T-helper 22 cell (primary cell): ENCODE results near the gene OR14I1.
"Not testable (repeated sequence)": the region's sequence is repeated elsewhere in the genome, so short reads cannot be mapped to it uniquely, and the experiment has no call there.

Experiments
- DNase-seq: peaks from one replicate; pipeline ENCODE4 v3.0.0-alpha.2; 2020; ENCODE audit warnings: low read depth

The OR14I1 gene

GRCh38 chr1:248686815-248687214 is 15.8 kb downstream of the OR14I1 start:
- DNase-seq: no peak

- no peak for DNase-seq
These were observed 20.9 kb downstream of the OR14I1 start for GRCh38 chr1:248681651-248682050.

- no peak for DNase-seq
These were observed 32.6 kb downstream of the OR14I1 start for GRCh38 chr1:248670003-248670402.

GRCh38 chr1:248663453-248664328 is 38.9 kb downstream of the OR14I1 start:
- not testable (repeated sequence) for DNase-seq

GRCh38 chr1:248656797-248657196 is 45.8 kb downstream of the OR14I1 start:
- not testable (repeated sequence) for DNase-seq

GRCh38 chr1:248655354-248655753 is 47.2 kb downstream of the OR14I1 start, which contains the start of gene OR2T27:
OR2T27 (minus strand) TSS chr1:248655528; CDS start chr1:248650884, 4,644 bp downstream.
- not testable (repeated sequence) for DNase-seq
